ENCODE results near the gene AMN.
"Not testable (repeated sequence)": the region's sequence is repeated elsewhere in the genome, so short reads cannot be mapped to it uniquely, and the experiment has no call there.

Gene AMN

GRCh38 chr14:102922490-102923200 lies at the start of gene AMN:
AMN (plus strand) TSS chr14:102922663; CDS start chr14:102922689, 26 bp downstream.
- DNase-seq, result no peak

GRCh38 chr14:102873131-102873530 lies 49.3 kb upstream of the AMN start:
- DNase-seq, result no peak

- no peak for DNase-seq
Observed at GRCh38 chr14:102873546-102874061, 48.9 kb upstream of the AMN start.

GRCh38 chr14:102875652-102876051 lies 46.8 kb upstream of the AMN start:
- no peak for DNase-seq

- not testable (repeated sequence) for DNase-seq
Observed at GRCh38 chr14:102877511-102877910, 45.0 kb upstream of the AMN start.

DNA sequence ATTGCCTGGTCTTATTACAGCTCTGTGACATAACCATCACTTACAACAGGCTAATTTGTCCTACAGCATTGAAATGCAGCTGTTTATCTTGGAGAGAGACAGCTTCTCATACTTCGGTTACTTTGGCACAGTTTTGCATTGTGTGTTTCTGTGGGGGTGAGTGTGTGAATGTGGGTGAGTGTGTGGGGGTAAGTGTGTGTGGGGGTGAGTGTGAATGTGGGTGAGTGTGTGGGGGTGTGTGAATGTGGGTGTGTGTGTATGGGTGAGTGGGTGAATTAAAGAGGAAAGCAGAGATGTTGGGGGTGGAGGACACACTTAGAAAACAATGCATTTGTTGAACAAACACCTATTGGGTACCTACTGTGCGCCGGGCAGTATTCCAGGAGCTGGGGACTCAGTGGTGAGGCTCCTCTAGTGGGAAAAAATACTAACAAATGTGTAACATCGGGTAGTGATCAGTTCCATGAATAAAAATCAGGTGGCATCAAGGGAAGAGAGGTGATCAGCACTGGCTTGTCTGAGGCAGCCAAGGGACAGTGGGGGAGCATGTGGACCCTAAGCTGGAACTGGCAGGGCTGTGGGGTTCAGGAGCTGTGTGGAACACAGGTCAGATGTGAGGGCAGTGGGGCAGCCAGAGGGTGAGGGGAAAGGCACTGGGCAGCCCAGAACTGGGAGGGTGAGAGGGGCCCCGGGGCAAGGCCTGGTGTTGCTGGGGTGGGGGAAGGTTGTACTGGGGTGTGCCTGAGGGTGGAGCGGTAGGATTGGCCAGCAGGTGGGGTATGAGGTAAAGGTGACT lies 44.1 kb upstream of the AMN start:
- no peak for DNase-seq

GRCh38 chr14:102878970-102879460 lies 43.4 kb upstream of the AMN start:
- no peak for DNase-seq

GRCh38 chr14:102882226-102882906 lies 40.1 kb upstream of the AMN start:
- no peak for DNase-seq

- DNase-seq, result no peak
Observed at GRCh38 chr14:102883089-102883541, 39.3 kb upstream of the AMN start.

DNA sequence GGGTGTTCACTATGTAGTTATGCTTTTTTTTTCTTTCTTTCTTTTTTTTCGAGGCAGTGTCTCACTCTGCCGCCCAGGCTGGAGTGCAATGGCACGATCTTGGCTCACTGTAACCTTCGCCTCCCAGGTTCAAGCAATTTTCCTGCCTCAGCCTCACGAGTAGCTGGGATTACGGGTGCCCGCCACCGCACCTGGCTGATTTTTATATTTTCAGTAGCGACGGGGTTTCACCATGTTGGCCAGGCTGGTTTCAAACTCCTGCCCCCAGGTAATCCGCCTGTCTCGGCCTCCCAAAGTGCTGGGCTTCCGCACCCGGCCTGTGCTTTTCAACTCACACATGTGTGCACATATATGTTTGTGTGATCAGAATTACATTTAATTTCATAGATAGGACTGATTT lies 38.9 kb upstream of the AMN start:
- DNase-seq, result peak; percentile 32

- no peak for DNase-seq
Observed at GRCh38 chr14:102885737-102886447, 36.6 kb upstream of the AMN start.

DNA sequence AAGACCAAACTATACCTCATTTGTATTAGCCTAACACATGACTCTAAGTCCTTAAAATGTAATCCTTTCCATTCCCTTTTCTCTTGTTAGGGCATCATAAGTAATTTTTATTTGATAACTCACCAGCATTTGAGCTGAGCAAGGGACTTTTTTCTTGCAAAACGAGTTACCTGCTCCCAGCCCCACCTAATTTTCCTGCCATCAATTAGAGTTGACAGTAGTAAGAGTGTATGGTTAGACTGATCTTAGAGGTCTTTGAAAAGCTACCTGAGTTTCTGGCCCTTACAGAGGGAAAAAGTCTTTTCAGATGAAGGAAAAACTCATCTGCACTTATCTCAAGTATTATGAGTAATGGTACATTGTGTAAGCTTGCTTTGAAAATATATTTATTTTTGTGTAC lies 33.7 kb upstream of the AMN start:
- DNase-seq, result no peak

DNA sequence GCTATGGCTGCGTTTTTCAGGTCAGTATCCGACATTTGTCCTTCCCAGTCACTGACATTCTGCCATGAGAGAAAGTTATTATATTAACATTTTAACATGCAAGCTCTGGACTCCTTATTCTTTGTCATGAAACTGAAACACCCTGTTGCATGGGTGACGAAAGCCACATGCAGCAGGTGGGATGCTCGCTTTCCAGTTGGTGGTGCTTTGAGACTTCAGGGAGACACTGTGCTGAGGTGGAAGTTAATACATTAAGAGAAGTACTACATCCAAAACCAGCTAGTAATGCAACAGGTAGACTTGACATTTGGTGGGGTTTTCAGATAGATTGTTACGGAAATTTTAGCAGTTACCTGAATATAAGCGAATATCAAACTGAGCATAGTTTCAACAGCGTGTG lies 32.8 kb upstream of the AMN start:
- DNase-seq, result no peak

GRCh38 chr14:102891111-102891510 lies 31.4 kb upstream of the AMN start:
- DNase-seq, result no peak

GRCh38 chr14:102891556-102891955 lies 30.9 kb upstream of the AMN start:
- no peak for DNase-seq

DNA sequence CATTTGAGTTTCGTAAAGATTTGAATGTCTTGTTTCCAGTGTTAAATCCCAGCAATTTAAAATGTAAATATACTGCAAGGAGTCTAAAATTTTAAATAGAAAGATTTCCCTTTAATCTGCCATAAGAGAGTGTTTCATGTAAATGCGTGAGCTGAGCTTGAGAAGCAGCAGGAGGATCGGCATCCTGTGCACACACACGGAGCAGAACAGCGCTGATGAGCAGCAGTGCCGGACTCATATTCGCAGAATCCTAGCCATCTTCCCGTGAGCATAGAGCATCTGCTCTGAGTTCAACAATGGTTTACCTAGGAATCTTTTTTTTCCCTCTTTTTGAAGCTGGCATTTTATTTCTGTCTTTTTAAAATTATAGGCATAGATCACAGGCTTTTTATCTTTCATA lies 29.8 kb upstream of the AMN start:
- DNase-seq, result no peak

GRCh38 chr14:102893452-102893851 lies 29.0 kb upstream of the AMN start:
- DNase-seq, result no peak

GRCh38 chr14:102896735-102897134 lies 25.7 kb upstream of the AMN start:
- not testable (repeated sequence) for DNase-seq

- no peak for DNase-seq
Observed at GRCh38 chr14:102897299-102898027, 25.0 kb upstream of the AMN start.

DNA sequence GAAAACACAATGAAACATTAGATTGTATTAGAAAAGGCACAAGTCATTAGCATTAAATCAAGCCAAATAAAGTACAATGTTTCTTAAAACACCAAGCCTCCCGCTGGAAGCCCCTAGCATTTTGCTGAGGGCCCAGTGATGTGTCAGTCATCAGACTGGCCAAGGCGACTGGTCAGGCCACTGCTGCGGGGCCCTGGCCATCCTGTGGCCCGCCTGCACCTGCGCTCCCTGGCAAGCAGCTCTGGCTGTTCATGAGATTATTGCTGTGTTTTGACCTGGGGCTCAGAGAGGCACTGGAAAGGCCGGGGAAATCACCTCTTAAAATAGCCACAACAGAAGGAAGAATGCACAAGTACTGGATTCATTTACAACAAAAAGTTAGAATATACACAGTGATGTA lies 24.2 kb upstream of the AMN start:
- DNase-seq, result no peak

GRCh38 chr14:102898776-102899515 lies 23.5 kb upstream of the AMN start:
- DNase-seq, result no peak
